Mucosa of descending colon (tissue), 3 donors: ENCODE results near the gene LCT. TPM values are rescaled to one million over a fixed set of nuclear protein-coding genes. Genes with fewer than 3 reads are reported as not detected.

Source experiments
- ATAC-seq: fragments of 200-7000 bp; cut with Tn5 transposase; one replicate; pipeline ENCODE4 v1.9.1; 2020; ENCODE audit warnings: mild to moderate bottlenecking, moderate library complexity
- DNase-seq, 3 donors: peaks; one replicate each; pipeline ENCODE4 v3.0.0-alpha.2; 2020
- H3K36me3 ChIP-seq: fragments of 200-600 bp; one replicate; pipeline ENCODE4 v1.8.0; 2021; ENCODE audit warnings: low read depth, mild to moderate bottlenecking
- H3K4me1 ChIP-seq: fragments of 200-600 bp; one replicate; pipeline ENCODE4 v1.8.0; 2021; ENCODE audit warnings: low read depth, mild to moderate bottlenecking
- H3K4me3 ChIP-seq: fragments of 200-600 bp; one replicate; pipeline ENCODE4 v1.8.0; 2021; ENCODE audit warnings: mild to moderate bottlenecking
- H3K9me3 ChIP-seq: fragments of 200-600 bp; one replicate; pipeline ENCODE4 v1.8.0; 2021; ENCODE audit warnings: mild to moderate bottlenecking
- CTCF ChIP-seq: fragments of 200-600 bp; IDR thresholded peaks from one replicate; pipeline ENCODE4 v1.8.0; 2022; ENCODE audit warnings: antibody characterized with exemption, mild to moderate bottlenecking
- intact Hi-C, 2 donors: fragments of 100-400 bp; cut with DNase I in 1 of 2; cut with micrococcal nuclease in 1 of 2; formaldehyde crosslinking; loops; one replicate each; pipeline versions ENCODE4 v1.11.0 to v1.11.1; 2022; cut with DNase I, micrococcal nuclease
- total RNA-seq, 3 donors: library from RNA; stranded (reverse); fragmentation: NEBNext Ultra II Directional in 2 of 3; extraction: Animal tissue kit (Norgen Biotek cat#: 25700) in 2 of 3; gene quantifications; one replicate each; pipeline versions ENCODE4 v1.2.1 to v1.2.4, GENCODE V29; 2021 to 2023
- donor health status: DM: no; HTN: no; CAD: no; lungs with moderate emphysema.
- donor health status: DM: no; HTN: no; CAD: no.
- donor health status: DM: no; HTN: yes; CAD: no.

The LCT gene
- total RNA-seq, 3 donors from 2014 or later = 0.09 to 0.19 (median 0.09) TPM

GRCh38 chr2:135785032-135785431 lies 52.0 kb downstream of the LCT start:
- DNase-seq (no peak), ATAC-seq (no peak)
- Histone ChIP-seq H3K4me3 (no peak overlapping the region), H3K4me1 (no peaks in the 10 kb centered on the region), H3K9me3 (no peaks in the 10 kb centered on the region), H3K36me3 (no peaks in the 10 kb centered on the region)
- intact Hi-C loops = no loop called here
- TF ChIP-seq CTCF = no peak

DNA sequence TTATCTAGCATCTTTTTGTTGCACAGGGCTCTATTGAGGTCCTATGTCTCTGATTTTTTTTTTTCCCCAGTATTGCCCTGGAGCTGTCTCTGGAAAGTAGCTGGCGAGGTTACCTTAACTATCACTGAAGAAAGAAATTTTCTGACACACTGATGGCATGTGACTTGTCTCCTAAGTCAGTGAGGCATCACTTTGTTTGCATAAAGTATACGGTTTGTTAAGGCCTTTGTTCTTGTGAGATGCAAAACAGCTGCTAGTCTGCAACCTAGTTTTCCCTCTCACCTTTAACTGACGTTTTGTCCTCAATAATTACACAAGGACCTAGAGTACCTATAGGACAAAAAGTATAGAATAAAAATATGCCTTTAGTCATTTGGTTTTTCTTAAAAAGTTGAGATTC lies 53.5 kb downstream of the LCT start:
- ATAC-seq = no peak
- intact Hi-C loops = no loop called here
- Histone ChIP-seq H3K4me1 (no peaks in the 10 kb centered on the region), H3K36me3 (no peaks in the 10 kb centered on the region), H3K9me3 (no peaks in the 10 kb centered on the region), H3K4me3 (no peak overlapping the region)
- DNase-seq = no peak
- no peak for TF ChIP-seq CTCF

DNA sequence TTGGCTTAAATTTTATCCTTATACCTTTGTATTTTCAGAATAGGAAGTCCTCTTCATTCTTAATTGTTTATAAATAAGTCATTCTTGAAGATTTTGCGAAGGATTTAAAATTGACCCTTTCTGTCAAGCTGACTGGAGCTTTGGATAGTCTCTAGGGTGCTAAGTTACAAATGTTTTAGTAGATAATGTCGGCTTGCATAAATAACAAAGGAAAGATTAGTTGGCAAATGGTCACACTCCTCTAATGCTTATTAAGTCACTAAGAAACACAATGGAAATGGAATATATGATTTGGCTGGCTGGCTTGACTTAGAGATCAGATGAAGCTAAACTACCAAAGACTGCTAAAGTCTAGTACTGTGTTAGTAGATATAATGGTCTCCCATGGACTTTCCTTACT lies 54.8 kb downstream of the LCT start:
- DNase-seq = no peak
- TF ChIP-seq CTCF = no peak
- intact Hi-C loops = no loop called here
- ATAC-seq = no peak
- H3K4me1 ChIP-seq = no peaks in the 10 kb centered on the region
- no peak overlapping the region for H3K4me3 ChIP-seq
- no peaks in the 10 kb centered on the region for H3K9me3 ChIP-seq
- no peaks in the 10 kb centered on the region for H3K36me3 ChIP-seq

DNA sequence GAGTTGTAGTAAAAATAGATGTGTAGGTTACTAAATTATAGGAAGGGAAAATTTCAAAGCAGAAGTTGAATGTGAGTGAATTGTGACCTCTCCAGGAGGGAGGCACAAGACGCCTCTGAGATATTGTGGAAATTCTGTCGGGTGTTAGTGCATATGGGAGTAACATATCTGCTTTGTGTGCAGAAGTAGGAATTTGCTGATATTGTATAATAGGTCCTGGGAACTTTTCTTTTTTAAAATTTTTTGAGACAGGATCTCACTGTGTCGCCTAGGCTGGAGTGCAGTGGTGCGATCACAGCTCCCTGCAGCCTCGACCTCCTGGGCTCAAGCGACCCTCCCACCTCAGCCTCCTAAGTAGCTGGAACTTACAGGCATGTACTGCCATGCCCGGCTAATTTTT lies 60.6 kb downstream of the LCT start:
- intact Hi-C loops = no loop called here

GRCh38 chr2:135775420-135775819 lies 61.6 kb downstream of the LCT start:
- no peak for ATAC-seq
- TF ChIP-seq CTCF = no peak
- peaks cover 6% of the 10 kb centered on the region for H3K36me3 ChIP-seq

More for the DNA sequence above, 60.6 kb downstream of the LCT start:
- no peak for TF ChIP-seq CTCF
- Histone ChIP-seq H3K4me3 (no peak overlapping the region), H3K36me3 (peaks cover 6% of the 10 kb centered on the region), H3K4me1 (no peaks in the 10 kb centered on the region), H3K9me3 (no peaks in the 10 kb centered on the region)
- DNase-seq (no peak), ATAC-seq (no peak)

GRCh38 chr2:135773917-135774316 lies 63.1 kb downstream of the LCT start:
- no peaks in the 10 kb centered on the region for H3K9me3 ChIP-seq
- DNase-seq (no peak), ATAC-seq (no peak)
- intact Hi-C loops = no loop called here
- peaks cover 6% of the 10 kb centered on the region for H3K36me3 ChIP-seq
- TF ChIP-seq CTCF = no peak
- no peak overlapping the region for H3K4me3 ChIP-seq
- no peaks in the 10 kb centered on the region for H3K4me1 ChIP-seq

More at GRCh38 chr2:135775420-135775819, 61.6 kb downstream of the LCT start:
- intact Hi-C loops = no loop called here
- Histone ChIP-seq H3K4me3 (no peak overlapping the region), H3K9me3 (no peaks in the 10 kb centered on the region), H3K4me1 (no peaks in the 10 kb centered on the region)
- DNase-seq = no peak
